ENCODE data around the gene ABLIM1. TPM values are rescaled to one million over a fixed set of nuclear protein-coding genes. Genes with fewer than 3 reads are reported as not detected.

The ABLIM1 gene
- total and polyA plus RNA-seq, 4 donors, result 13.6 to 117 (median 35.1) TPM

DNA sequence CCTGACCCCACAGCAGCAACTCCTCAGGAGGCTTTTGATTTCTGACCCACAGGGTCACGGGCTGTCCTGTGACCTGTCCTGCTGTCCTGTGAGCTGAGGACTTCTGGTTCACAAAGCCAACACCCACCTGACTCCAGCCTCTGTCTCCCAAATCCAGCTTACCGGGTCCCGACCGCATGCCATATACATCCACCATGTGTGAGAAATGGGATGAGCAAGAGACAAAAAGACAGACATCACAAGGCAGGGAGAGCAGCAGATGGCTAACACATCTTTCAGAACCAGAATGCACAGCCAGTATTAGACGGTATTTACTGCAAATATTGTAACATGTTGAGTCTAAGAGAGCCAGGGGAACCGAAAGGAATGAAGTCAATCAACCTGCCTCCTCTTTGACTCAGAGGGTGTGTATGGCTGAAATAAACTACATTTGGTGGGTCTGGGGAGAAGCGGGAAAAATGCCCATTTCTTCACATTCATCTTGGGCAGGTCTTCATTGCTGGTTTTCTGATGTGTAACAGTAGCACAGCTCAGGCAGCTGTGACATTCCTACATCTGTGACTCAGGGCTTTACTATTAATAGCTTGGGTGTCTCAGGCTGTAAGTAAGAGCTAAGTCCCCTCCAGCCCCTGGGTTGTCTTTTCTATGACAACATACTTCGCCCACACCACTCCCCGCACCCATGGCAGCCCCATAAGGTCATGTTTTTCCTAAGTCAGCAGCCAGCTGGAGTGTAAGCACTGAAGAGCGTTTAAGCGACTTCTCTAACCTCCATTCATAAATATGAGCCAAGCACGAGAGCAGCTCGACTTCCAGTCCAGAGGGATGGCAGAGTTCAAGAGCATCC is 25.0 kb downstream of the ABLIM1 start:
- Histone ChIP-seq H3K4me1 (ENCODE audit: control insufficient read depth in 1 of 2, insufficient read depth in 2 of 2, low read length in 2 of 2) (peaks cover 0 to 3% of the 10 kb centered on the region in 2 donors), H3K27me3 (ENCODE audit: control insufficient read depth in 1 of 2, insufficient read depth in 2 of 2, low read length in 1 of 2) (no peaks in the 10 kb centered on the region), H3K9me3 (ENCODE audit: control insufficient read depth, low read length) (no peaks in the 10 kb centered on the region), H3K27ac (ENCODE audit: low read depth in 1 of 2, low read length in 2 of 2) (peak overlapping the region; percentile 37 to 58), H3K36me3 (ENCODE audit: control insufficient read depth in 1 of 2, insufficient read depth in 2 of 2, low read length in 1 of 2) (no peaks in the 10 kb centered on the region), H3K4me3 (ENCODE audit: low read length in 2 of 2) (peak overlapping the region; percentile 21)
- DNase-seq (peak; percentile 61 to 81), ATAC-seq (ENCODE audit: low FRiP score) (peak; percentile 85)
- WGBS, 2 donors, result 16 to 19% methylated on average over 13 of the region's 13 CpGs
- intact Hi-C loops (cut with DNase I), result loop anchor here in 1 of 2 donors (2.0 to 5.0 kb wide), 2 partner anchors 52 to 56 kb away; no protein-coding TSS in a partner anchor

DNA sequence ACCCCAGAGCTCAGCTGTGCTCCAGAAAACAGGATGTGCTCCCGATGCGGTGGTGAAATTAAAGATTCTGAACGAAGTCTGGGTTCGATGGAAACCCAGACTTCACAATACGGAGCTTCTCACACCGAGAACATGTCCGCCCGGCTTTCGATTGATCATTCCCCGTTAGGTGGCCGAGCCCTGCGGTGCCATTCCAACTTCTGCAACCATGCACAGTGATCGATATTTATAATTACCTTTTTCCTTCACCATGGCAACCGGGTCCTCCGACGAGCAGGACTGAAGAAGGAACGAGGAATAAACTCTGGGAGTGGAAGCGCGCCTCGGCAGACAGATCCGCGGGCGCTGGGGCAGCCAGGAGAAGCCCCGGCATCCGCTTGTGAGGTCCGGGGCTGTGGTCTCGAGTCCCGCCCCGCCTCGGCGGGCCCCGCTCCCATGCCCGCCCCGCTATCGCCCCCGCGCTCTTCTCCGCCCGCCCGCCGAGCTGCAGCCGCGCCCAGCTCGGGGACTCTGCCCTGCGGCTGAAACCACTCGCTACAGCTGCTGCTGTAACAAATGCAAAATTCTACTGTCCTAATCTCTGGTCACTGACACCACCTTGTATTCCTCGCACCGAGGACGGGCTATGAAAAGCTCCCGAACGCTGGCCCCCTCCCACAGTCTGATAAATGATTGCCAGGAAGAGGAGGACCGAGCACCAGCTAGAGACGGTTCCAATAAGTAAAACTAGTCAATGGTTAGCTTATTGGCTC is 26.2 kb downstream of the ABLIM1 start:
- Histone ChIP-seq H3K36me3 (ENCODE audit: control insufficient read depth in 1 of 2, insufficient read depth in 2 of 2, low read length in 1 of 2) (no peaks in the 10 kb centered on the region), H3K27ac (ENCODE audit: low read depth in 1 of 2, low read length in 2 of 2) (no peak overlapping the region), H3K9me3 (ENCODE audit: control insufficient read depth, low read length) (no peaks in the 10 kb centered on the region), H3K4me3 (ENCODE audit: low read length in 2 of 2) (peak overlapping the region; percentile 48 to 51), H3K4me1 (ENCODE audit: control insufficient read depth in 1 of 2, insufficient read depth in 2 of 2, low read length in 2 of 2) (peaks cover 0 to 3% of the 10 kb centered on the region in 2 donors), H3K27me3 (ENCODE audit: control insufficient read depth in 1 of 2, insufficient read depth in 2 of 2, low read length in 1 of 2) (no peaks in the 10 kb centered on the region)
- intact Hi-C loops (cut with DNase I), result loop anchor here in 1 of 2 donors (2.0 to 5.0 kb wide), 2 partner anchors 53 to 55 kb away; no protein-coding TSS in a partner anchor
- WGBS, 2 donors, result 2 to 4% methylated on average over 52 to 53 of the region's 53 CpGs
- ATAC-seq (ENCODE audit: low FRiP score) (peak; percentile 66), DNase-seq (peak; percentile 57 to 83)

DNA sequence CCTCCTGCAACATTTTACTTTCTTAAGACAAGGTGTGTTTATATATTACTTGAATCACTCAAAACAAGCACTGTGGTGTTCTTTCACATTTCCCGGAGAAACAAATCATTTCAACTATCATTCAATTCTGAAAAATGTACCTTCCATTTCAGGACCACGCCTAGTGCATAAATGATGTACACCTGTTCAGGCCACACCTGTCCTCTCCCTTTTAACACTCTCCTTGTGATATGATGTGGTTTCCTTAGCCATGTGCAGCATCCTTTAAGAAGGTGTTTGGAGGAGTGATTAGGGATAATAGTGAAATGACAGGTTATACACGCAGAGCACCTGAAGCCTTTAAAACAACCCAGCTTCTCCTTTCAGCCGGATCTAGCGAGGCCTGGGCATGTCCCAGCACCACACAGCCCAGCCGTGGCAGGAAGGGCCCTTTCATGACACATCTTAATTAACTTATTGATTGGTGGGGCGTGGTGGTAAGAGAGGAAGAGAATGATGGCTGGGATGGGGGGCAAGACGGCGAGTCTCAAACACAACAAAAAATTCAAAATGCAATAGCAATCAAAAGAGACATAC is 26.9 kb downstream of the ABLIM1 start:
- H3K4me1 ChIP-seq (ENCODE audit: control insufficient read depth in 1 of 2, insufficient read depth in 2 of 2, low read length in 2 of 2), result peaks cover 0 to 3% of the 10 kb centered on the region in 2 donors
- no peaks in the 10 kb centered on the region for H3K36me3 ChIP-seq (ENCODE audit: control insufficient read depth in 1 of 2, insufficient read depth in 2 of 2, low read length in 1 of 2)
- 80 to 84% methylated on average over 9 of the region's 9 CpGs for WGBS, 2 donors
- H3K27ac ChIP-seq (ENCODE audit: low read depth in 1 of 2, low read length in 2 of 2), result no peak overlapping the region
- intact Hi-C loops (cut with DNase I), result loop anchor here in 1 of 2 donors (5.0 kb wide), 1 partner anchor 54 kb away; no protein-coding TSS in a partner anchor
- no peaks in the 10 kb centered on the region for H3K27me3 ChIP-seq (ENCODE audit: control insufficient read depth in 1 of 2, insufficient read depth in 2 of 2, low read length in 1 of 2)
- ATAC-seq (ENCODE audit: low FRiP score) (no peak), DNase-seq (no peak)
- peak overlapping the region; percentile 48 to 51 for H3K4me3 ChIP-seq (ENCODE audit: low read length in 2 of 2)
- no peaks in the 10 kb centered on the region for H3K9me3 ChIP-seq (ENCODE audit: control insufficient read depth, low read length)

DNA sequence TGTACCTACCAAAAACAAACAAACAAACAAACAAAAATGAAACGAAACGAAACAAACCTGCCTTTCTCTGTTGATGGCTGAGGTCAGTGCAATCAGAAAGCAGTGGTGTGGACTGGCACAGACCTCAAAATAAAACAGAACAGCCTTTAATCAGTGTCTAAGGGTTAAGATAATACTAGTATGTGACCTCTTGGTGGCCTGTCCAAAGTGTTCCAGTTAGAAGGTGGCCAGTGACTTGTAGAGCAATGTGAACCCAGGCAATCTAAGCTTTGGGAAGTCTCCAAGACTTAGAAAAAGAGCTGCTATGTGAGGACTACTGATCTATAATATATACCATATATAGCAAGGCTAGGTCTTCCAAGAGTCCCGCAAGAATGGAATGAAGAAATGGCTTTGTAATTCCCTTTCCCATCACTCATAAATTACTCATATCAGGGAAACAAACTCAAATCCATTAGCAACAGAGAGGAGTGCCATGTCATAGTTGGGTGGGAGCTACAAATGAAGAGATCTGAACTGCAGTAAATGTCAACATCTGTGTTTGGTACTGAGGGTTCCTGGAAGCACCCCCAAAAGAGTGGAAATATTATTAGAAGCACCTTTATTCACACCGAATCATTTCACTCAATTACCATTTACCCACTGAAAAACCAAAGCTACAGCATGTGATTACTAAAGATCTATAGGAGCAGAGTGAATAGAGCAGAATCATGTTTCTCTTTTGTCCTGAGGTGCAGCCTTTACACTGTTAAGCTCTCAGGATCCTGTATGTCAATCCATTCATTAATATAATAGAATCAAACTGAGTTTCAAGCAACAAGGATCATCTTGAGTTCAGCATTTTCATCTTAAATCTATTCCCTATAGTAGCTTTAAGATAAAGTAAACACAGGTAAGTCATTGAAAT is 28.0 kb downstream of the ABLIM1 start:
- Histone ChIP-seq H3K4me3 (ENCODE audit: low read length in 2 of 2) (no peak overlapping the region), H3K27ac (ENCODE audit: low read depth in 1 of 2, low read length in 2 of 2) (no peak overlapping the region), H3K36me3 (ENCODE audit: control insufficient read depth in 1 of 2, insufficient read depth in 2 of 2, low read length in 1 of 2) (no peaks in the 10 kb centered on the region), H3K9me3 (ENCODE audit: control insufficient read depth, low read length) (no peaks in the 10 kb centered on the region), H3K4me1 (ENCODE audit: control insufficient read depth in 1 of 2, insufficient read depth in 2 of 2, low read length in 2 of 2) (peaks cover 0 to 3% of the 10 kb centered on the region in 2 donors), H3K27me3 (ENCODE audit: control insufficient read depth in 1 of 2, insufficient read depth in 2 of 2, low read length in 1 of 2) (no peaks in the 10 kb centered on the region)
- intact Hi-C loops (cut with DNase I), result loop anchor here in 1 of 2 donors (5.0 kb wide), 1 partner anchor 53 kb away; no protein-coding TSS in a partner anchor
- DNase-seq, result no peak
- 83 to 89% methylated on average over 4 of the region's 4 CpGs for WGBS, 2 donors
- no peak for ATAC-seq (ENCODE audit: low FRiP score)

DNA sequence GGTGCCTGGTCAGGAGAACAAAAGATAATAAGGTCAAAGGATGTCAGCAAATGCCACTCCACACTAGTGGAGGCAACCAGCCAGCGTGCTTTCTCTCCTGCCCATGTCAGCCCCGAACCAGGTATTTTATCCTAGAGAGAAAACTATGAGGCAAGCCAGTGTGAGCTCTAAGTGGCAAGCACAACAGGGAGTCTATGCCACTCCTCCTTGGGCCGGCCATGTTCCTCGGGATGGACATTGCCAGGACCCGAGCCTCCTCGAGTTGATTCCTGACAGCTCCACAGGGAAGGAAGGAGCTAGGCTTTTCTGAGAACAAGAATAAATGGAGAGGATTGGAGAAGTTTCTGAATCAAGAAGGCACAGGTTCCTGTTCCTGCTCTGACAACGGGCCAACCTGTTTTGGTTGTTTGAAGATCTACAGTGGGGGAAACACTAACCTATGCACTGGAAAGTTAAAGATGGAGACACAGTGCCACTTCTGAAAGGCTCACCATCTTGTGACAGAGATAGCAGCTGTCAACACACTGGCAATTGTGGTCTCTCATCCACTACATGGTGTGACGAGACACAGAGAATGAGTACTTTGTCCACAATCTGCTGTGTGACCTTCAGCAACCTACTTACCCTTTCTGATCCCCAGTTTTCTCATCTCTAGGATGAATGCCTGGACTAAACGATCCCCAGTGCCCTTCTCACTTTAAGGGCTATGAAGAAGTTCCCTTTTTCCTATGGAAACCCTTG is 28.8 kb downstream of the ABLIM1 start:
- Histone ChIP-seq H3K9me3 (ENCODE audit: control insufficient read depth, low read length) (no peaks in the 10 kb centered on the region), H3K27me3 (ENCODE audit: control insufficient read depth in 1 of 2, insufficient read depth in 2 of 2, low read length in 1 of 2) (no peaks in the 10 kb centered on the region), H3K4me3 (ENCODE audit: low read length in 2 of 2) (no peak overlapping the region), H3K36me3 (ENCODE audit: control insufficient read depth in 1 of 2, insufficient read depth in 2 of 2, low read length in 1 of 2) (no peaks in the 10 kb centered on the region), H3K27ac (ENCODE audit: low read depth in 1 of 2, low read length in 2 of 2) (no peak overlapping the region), H3K4me1 (ENCODE audit: control insufficient read depth in 1 of 2, insufficient read depth in 2 of 2, low read length in 2 of 2) (peaks cover 0 to 3% of the 10 kb centered on the region in 2 donors)
- ATAC-seq (ENCODE audit: low FRiP score) (no peak), DNase-seq (no peak)
- intact Hi-C loops (cut with DNase I), result no loop called here
- 91 to 93% methylated on average over 9 of the region's 9 CpGs for WGBS, 2 donors

DNA sequence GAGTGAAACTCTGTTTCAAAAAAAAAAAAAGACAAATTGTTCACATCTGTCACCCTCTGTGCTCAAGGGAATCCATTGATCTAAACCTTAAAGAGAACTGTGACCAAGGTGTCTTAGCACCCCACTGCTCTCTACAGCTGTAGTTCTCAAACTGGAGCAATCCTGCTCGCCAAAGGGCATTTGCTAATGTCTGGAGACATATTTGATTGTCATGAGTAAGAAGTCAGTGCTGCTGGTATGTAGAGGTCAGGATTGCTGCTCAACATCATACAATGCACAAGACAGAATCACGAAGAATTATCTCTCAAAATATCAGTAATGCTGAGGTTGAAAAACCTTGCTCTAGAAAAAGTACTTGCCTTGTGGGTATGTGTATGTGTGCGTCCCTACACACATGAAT is 30.0 kb downstream of the ABLIM1 start:
- Histone ChIP-seq H3K36me3 (ENCODE audit: control insufficient read depth in 1 of 2, insufficient read depth in 2 of 2, low read length in 1 of 2) (no peaks in the 10 kb centered on the region), H3K4me3 (ENCODE audit: low read length in 2 of 2) (no peak overlapping the region), H3K4me1 (ENCODE audit: control insufficient read depth in 1 of 2, insufficient read depth in 2 of 2, low read length in 2 of 2) (peaks cover 5 to 8% of the 10 kb centered on the region in 2 donors), H3K9me3 (ENCODE audit: control insufficient read depth, low read length) (no peaks in the 10 kb centered on the region), H3K27ac (ENCODE audit: low read depth in 1 of 2, low read length in 2 of 2) (no peak overlapping the region), H3K27me3 (ENCODE audit: control insufficient read depth in 1 of 2, insufficient read depth in 2 of 2, low read length in 1 of 2) (no peaks in the 10 kb centered on the region)
- DNase-seq (no peak), ATAC-seq (ENCODE audit: low FRiP score) (no peak)
- WGBS, 2 donors, result 97 to 98% methylated on average over 3 of the region's 3 CpGs
- intact Hi-C loops (cut with DNase I), result no loop called here

DNA sequence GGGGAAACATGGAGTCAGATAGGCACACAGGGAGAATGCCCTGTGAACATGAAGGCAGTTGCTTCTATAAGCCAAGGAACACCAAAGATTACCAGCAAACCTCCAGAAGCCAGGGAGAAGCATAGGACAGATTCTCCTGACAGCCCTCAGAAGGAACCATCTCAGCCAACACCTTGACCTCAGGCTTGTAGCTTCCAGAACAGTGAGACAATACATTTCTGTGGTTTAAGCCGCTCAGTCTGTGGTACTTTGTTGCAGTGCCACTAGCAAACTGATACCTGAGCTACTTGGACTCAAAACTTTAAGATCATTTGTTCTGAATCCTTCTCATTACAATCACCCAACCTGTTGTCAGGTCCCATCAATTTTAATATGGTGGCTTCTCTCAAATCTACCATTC is 31.2 kb downstream of the ABLIM1 start:
- no peaks in the 10 kb centered on the region for H3K36me3 ChIP-seq (ENCODE audit: control insufficient read depth in 1 of 2, insufficient read depth in 2 of 2, low read length in 1 of 2)
- intact Hi-C loops (cut with DNase I), result no loop called here
- no peak overlapping the region for H3K4me3 ChIP-seq (ENCODE audit: low read length in 2 of 2)
- H3K9me3 ChIP-seq (ENCODE audit: control insufficient read depth, low read length), result no peaks in the 10 kb centered on the region
- no peak for DNase-seq
- ATAC-seq (ENCODE audit: low FRiP score), result no peak
- H3K27me3 ChIP-seq (ENCODE audit: control insufficient read depth in 1 of 2, insufficient read depth in 2 of 2, low read length in 1 of 2), result no peaks in the 10 kb centered on the region
- H3K27ac ChIP-seq (ENCODE audit: low read depth in 1 of 2, low read length in 2 of 2), result no peak overlapping the region
- WGBS, 2 donors, result 98 to 100% methylated on average over 1 of the region's 1 CpG
- H3K4me1 ChIP-seq (ENCODE audit: control insufficient read depth in 1 of 2, insufficient read depth in 2 of 2, low read length in 2 of 2), result peaks cover 2 to 8% of the 10 kb centered on the region in 2 donors

Data from aorta (tissue), 5 donors.